Ovary (tissue), 9 donors: ENCODE measurements around the gene TIGAR. TPM values are rescaled to one million over a fixed set of nuclear protein-coding genes. Genes with fewer than 3 reads are reported as not detected.

Experiments used
- DNase-seq, 5 donors: peaks; one replicate each; pipeline ENCODE4 v3.0.0-alpha.2; 2019 to 2020
- H3K27ac ChIP-seq, 2 donors: fragments of 200-600 bp; one replicate each; pipeline versions ENCODE4 v1.5.1 to v1.8.0; 2019 to 2022
- H3K27me3 ChIP-seq: fragments of 200-600 bp; one replicate; pipeline ENCODE4 v1.8.0; 2022
- H3K36me3 ChIP-seq: fragments of 200-600 bp; sonication (generic); one replicate; pipeline ENCODE4 v1.5.1; 2019
- H3K4me1 ChIP-seq: one replicate; pipeline ENCODE4 v1.8.1; 2013; ENCODE audit warnings: mild to moderate bottlenecking, moderate library complexity; ENCODE audit not compliant: insufficient read depth
- H3K4me3 ChIP-seq: fragments of 200-600 bp; sonication (generic); one replicate; pipeline ENCODE4 v1.5.1; 2017
- H3K9me3 ChIP-seq, 2 donors: fragments of 200-600 bp in 1 of 2; sonication (generic) in 1 of 2; one replicate each; pipeline versions ENCODE4 v1.5.1 to v1.8.1; 2013 to 2019; ENCODE audit warnings: mild to moderate bottlenecking in 1 of 2, moderate library complexity in 1 of 2
- EP300 ChIP-seq: sonication (generic); formaldehyde crosslinking; IDR thresholded peaks from one replicate; pipeline ENCODE4 v1.6.1; 2017; ENCODE audit warnings: antibody characterized with exemption
- POLR2A ChIP-seq: fragments of 450-650 bp; IDR thresholded peaks from one replicate; pipeline ENCODE4 v1.6.1; 2017; ENCODE audit warnings: antibody characterized with exemption, mild to moderate bottlenecking, moderate library complexity
- WGBS, 3 donors: extraction: QIAGEN DNeasy Blood & Tissue Kit in 1 of 3; methylation state at CpG; one replicate each; pipeline versions ENCODE4 v1.1.5 to v1.1.7; 2013 to 2017; 5-methylcytosine and 5-hydroxymethylcytosine counted together
- intact Hi-C, 4 donors: fragments of 100-400 bp; cut with DNase I; formaldehyde crosslinking; loops; one replicate each; pipeline versions ENCODE4 v1.11.0 to v1.15.1; 2022 to 2023
- polyA plus RNA-seq, 2 donors: library from polyadenylated mRNA; stranded (reverse); fragments of 200-250 nt in 1 of 2; fragments of 350-450 nt in 1 of 2; fragmentation: Illumina TruSeq in 1 of 2; extraction: RNeasy Lipid Tissue Mini Kit (QIAGEN cat#74804) in 1 of 2; gene quantifications; one replicate each; pipeline ENCODE4 v1.2.3, GENCODE V29; 2013 to 2014
- total RNA-seq, 7 donors: library from RNA; depleted of rRNA in 2 of 7; stranded (reverse); fragments of >200 nt in 2 of 7; fragmentation: NEBNext Ultra II Directional in 3 of 7; extraction: Animal tissue kit (Norgen Biotek cat#: 25700) in 3 of 7; gene quantifications; one replicate each; pipeline versions ENCODE4 v1.1.0 to v1.2.4, GENCODE V29; 2016 to 2023
- TF ChIP-seq, protein P1 (sequence below), 3 donors: fragments of 450-650 bp in 2 of 3; fragments of 200-600 bp in 1 of 3; IDR thresholded peaks; one replicate each; pipeline versions ENCODE4 v1.5.1 to v1.8.0; 2016 to 2022; ENCODE audit warnings: antibody characterized with exemption in 3 of 3, mild to moderate bottlenecking in 1 of 3
- donor health status: DM: no; HTN: no; CAD: no; lungs with moderate emphysema.
- donor health status: DM: no; HTN: no; CAD: no.
- donor health status: Bipolar disorder and iron deficiency.
- donor health status: DM: yes; HTN: yes; CAD: no.
- donor health status: DM: no; HTN: no; CAD: no.
- donor health status: DM: yes; HTN: yes; CAD: no.

Gene TIGAR
- total and polyA plus RNA-seq, 9 donors: 0.36 to 10.3 (median 4.1) TPM

GRCh38 chr12:4327293-4327692, 6.3 kb downstream of the TIGAR start:
- no peaks in the 10 kb centered on the region for H3K4me1 ChIP-seq
- intact Hi-C loops: no loop called here

GRCh38 chr12:4330203-4330602, 9.2 kb downstream of the TIGAR start:
- Histone ChIP-seq H3K27me3 (no peaks in the 10 kb centered on the region), H3K4me3 (no peak overlapping the region), H3K9me3 (no peaks in the 10 kb centered on the region), H3K36me3 (no peaks in the 10 kb centered on the region), H3K4me1 (no peaks in the 10 kb centered on the region), H3K27ac (no peak overlapping the region)
- WGBS, 3 donors: 96 to 99% (median 98%) methylated on average over 3 of the region's 3 CpGs
- TF ChIP-seq, protein P1, sequence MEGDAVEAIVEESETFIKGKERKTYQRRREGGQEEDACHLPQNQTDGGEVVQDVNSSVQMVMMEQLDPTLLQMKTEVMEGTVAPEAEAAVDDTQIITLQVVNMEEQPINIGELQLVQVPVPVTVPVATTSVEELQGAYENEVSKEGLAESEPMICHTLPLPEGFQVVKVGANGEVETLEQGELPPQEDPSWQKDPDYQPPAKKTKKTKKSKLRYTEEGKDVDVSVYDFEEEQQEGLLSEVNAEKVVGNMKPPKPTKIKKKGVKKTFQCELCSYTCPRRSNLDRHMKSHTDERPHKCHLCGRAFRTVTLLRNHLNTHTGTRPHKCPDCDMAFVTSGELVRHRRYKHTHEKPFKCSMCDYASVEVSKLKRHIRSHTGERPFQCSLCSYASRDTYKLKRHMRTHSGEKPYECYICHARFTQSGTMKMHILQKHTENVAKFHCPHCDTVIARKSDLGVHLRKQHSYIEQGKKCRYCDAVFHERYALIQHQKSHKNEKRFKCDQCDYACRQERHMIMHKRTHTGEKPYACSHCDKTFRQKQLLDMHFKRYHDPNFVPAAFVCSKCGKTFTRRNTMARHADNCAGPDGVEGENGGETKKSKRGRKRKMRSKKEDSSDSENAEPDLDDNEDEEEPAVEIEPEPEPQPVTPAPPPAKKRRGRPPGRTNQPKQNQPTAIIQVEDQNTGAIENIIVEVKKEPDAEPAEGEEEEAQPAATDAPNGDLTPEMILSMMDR (IDR thresholded peaks at IDR 0.05): no peak
- no peak for TF ChIP-seq POLR2A
- TF ChIP-seq EP300: no peak
- intact Hi-C loops: no loop called here
- no peak for DNase-seq

More at GRCh38 chr12:4327293-4327692, 6.3 kb downstream of the TIGAR start:
- no peak overlapping the region for H3K27ac ChIP-seq
- TF ChIP-seq POLR2A (no peak), EP300 (no peak)
- TF ChIP-seq, protein P1 (IDR thresholded peaks at IDR 0.05): no peak
- DNase-seq: no peak
- H3K4me3 ChIP-seq: no peak overlapping the region
- no peaks in the 10 kb centered on the region for H3K36me3 ChIP-seq
- H3K9me3 ChIP-seq: no peaks in the 10 kb centered on the region
- H3K27me3 ChIP-seq: no peaks in the 10 kb centered on the region
- 94 to 97% (median 96%) methylated on average over 2 of the region's 2 CpGs for WGBS, 3 donors

- no peak for DNase-seq
- TF ChIP-seq EP300 (no peak), POLR2A (no peak)
- TF ChIP-seq, protein P1 (IDR thresholded peaks at IDR 0.05): no peak
- no peaks in the 10 kb centered on the region for H3K9me3 ChIP-seq
- H3K27me3 ChIP-seq: no peaks in the 10 kb centered on the region
- H3K36me3 ChIP-seq: no peaks in the 10 kb centered on the region
- intact Hi-C loops: no loop called here
- no peaks in the 10 kb centered on the region for H3K4me1 ChIP-seq
- H3K4me3 ChIP-seq: no peak overlapping the region
- WGBS, 3 donors: 64 to 87% (median 76%) methylated on average over 1 of the region's 1 CpG
- H3K27ac ChIP-seq: no peak overlapping the region
These were observed 10.2 kb downstream of the TIGAR start for GRCh38 chr12:4331221-4331620.

DNA sequence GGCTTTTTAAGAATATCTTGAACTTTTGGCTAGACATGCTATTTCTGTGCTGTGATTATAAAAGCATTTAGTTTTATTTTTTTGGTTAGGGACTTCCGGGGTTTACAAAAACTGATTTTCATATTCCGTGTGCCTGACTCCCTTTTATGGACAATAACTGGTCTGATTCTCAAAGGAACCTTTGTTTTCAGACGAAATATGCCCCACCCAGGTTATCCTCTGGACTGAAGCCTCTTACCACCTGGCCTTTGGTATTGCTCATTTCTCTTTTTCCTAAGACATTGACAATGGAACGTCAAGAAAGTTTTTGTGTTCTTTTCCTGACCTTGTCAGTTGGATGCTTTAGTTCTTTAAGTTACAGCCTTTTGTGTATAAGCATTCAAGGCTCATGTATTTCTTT, 10.8 kb downstream of the TIGAR start:
- WGBS, 3 donors: 19 to 34% (median 28%) methylated on average over 4 of the region's 4 CpGs
- H3K27ac ChIP-seq: no peak overlapping the region
- intact Hi-C loops: no loop called here
- H3K27me3 ChIP-seq: no peaks in the 10 kb centered on the region
- TF ChIP-seq, protein P1 (IDR thresholded peaks at IDR 0.05): no peak
- no peak for TF ChIP-seq EP300
- TF ChIP-seq POLR2A: no peak
- H3K4me1 ChIP-seq: no peaks in the 10 kb centered on the region
- no peaks in the 10 kb centered on the region for H3K36me3 ChIP-seq
- DNase-seq: no peak
- no peaks in the 10 kb centered on the region for H3K9me3 ChIP-seq
- H3K4me3 ChIP-seq: no peak overlapping the region

GRCh38 chr12:4346931-4347330, 25.9 kb downstream of the TIGAR start:
- H3K4me3 ChIP-seq: no peak overlapping the region
- DNase-seq: no peak
- no peaks in the 10 kb centered on the region for H3K27me3 ChIP-seq
- no peak overlapping the region for H3K27ac ChIP-seq
- H3K4me1 ChIP-seq: no peaks in the 10 kb centered on the region
- TF ChIP-seq, protein P1 (IDR thresholded peaks at IDR 0.05): no peak
- TF ChIP-seq EP300 (no peak), POLR2A (no peak)
- H3K9me3 ChIP-seq: no peaks in the 10 kb centered on the region
- no peaks in the 10 kb centered on the region for H3K36me3 ChIP-seq
- intact Hi-C loops: no loop called here
